Measurements from ENCODE around the gene SIAH3. TPM values are rescaled to one million over a fixed set of nuclear protein-coding genes. Genes with fewer than 3 reads are reported as not detected.

The SIAH3 gene
- total RNA-seq, 1 experiment from 2014 or later = not detected

- Histone ChIP-seq H2BK15ac (ENCODE audit: low read depth, low read length) (no peak overlapping the region), H3K9me3 (ENCODE audit: control insufficient read depth, low read depth, low read length) (no peaks in the 10 kb centered on the region), H3K27me3 (ENCODE audit: insufficient read depth, low read length) (no peaks in the 10 kb centered on the region), H3K23me2 (ENCODE audit: insufficient read length, low read depth, low read length, poor library complexity, severe bottlenecking) (no peaks in the 10 kb centered on the region), H3K56ac (ENCODE audit: insufficient read length, low read depth, low read length) (no peak overlapping the region), H2BK120ac (ENCODE audit: low read depth, low read length, poor library complexity, severe bottlenecking) (no peak overlapping the region), H3K4ac (ENCODE audit: low read depth, low read length) (no peak overlapping the region), H2BK12ac (ENCODE audit: insufficient read length, low read depth, low read length) (no peak overlapping the region), H3K27ac (ENCODE audit: insufficient read length, low read depth, low read length) (no peak overlapping the region), H2AFZ (ENCODE audit: low read length) (no peak overlapping the region), H3K4me1 (ENCODE audit: insufficient read depth, low read length) (no peaks in the 10 kb centered on the region), H2BK5ac (ENCODE audit: insufficient read length, low read length) (no peak overlapping the region), H4K91ac (ENCODE audit: insufficient read length, low read depth, low read length) (no peak overlapping the region), H3K14ac (ENCODE audit: insufficient read depth, low read length) (no peak overlapping the region), H4K5ac (ENCODE audit: insufficient read length, low read depth, low read length) (no peak overlapping the region), H4K8ac (replicated peaks; ENCODE audit: insufficient read length, low read depth, low read length) (no peak overlapping the region), H4K20me1 (ENCODE audit: control insufficient read depth, insufficient read depth, insufficient read length) (no peaks in the 10 kb centered on the region), H3K79me2 (ENCODE audit: insufficient read depth, low read length) (no peaks in the 10 kb centered on the region), H3K18ac (ENCODE audit: insufficient read length, low read depth, low read length) (no peak overlapping the region), H3K9ac (ENCODE audit: extremely low read depth, insufficient read length, low read length) (no peak overlapping the region), H3K23ac (ENCODE audit: insufficient read length, low read depth, low read length) (no peak overlapping the region), H3K79me1 (ENCODE audit: insufficient read depth, low read depth, low read length, poor library complexity, severe bottlenecking) (no peaks in the 10 kb centered on the region), H2AK5ac (ENCODE audit: insufficient read length, low read length) (no peak overlapping the region), H3T11ph (ENCODE audit: low read length) (no peak overlapping the region), H2BK20ac (ENCODE audit: low read depth, low read length, poor library complexity, severe bottlenecking) (no peak overlapping the region), H3K4me2 (ENCODE audit: insufficient read depth, insufficient read length, low read length) (no peak overlapping the region)
- Mint-ChIP-seq H3K27me3 (ENCODE audit: low read depth) (peaks cover 2% of the 10 kb centered on the region; the same call in 1 of the 2 replicates), H3K27ac (no peak overlapping the region; a peak in 1 of 7 replicates), H3K4me3 (no peak overlapping the region), H3K9me3 (peaks cover 2 to 4% of the 10 kb centered on the region in 2 experiments; a peak in 2 of 5 replicates), H3K4me1 (peaks cover 0 to 7% of the 10 kb centered on the region in 2 experiments; a peak in 2 of 4 replicates), H3K36me3 (ENCODE audit: insufficient read depth in 1 of 3, low read depth in 3 of 3) (no peaks in the 10 kb centered on the region)
- no peak for DNase-seq
- WGBS (ENCODE audit: extremely low coverage, insufficient read length, low lambda C conversion rate) = no CpG with 5 or more reads among the region's 7 CpGs
- no peak for TF ChIP-seq CTCF (conservative IDR thresholded peaks at IDR 0.05)
Observed at GRCh38 chr13:45809801-45810394, 41.7 kb downstream of the SIAH3 start.
